OCI-LY3 (cell line): ENCODE results near the gene IL17B.
A peak's percentile ranks its signal among the peaks of the same experiment; 100 is the strongest.

Experiments used
- H2AFZ ChIP-seq: fragments of 200-600, 300-600 bp; shearing (Covaris generic); 2 replicates; pipeline ENCODE4 v1.6.0; 2014; ENCODE audit warnings: antibody characterized with exemption, low read depth, low read length
- H3K27ac ChIP-seq: fragments of 200-600, 300-600 bp; sonication (generic); 2 replicates; pipeline ENCODE4 v1.5.1; 2014; ENCODE audit warnings: mild to moderate bottlenecking, low read length, moderate library complexity, mixed read lengths
- H3K27me3 ChIP-seq: fragments of 200-600, 300-600 bp; sonication (generic); 2 replicates; pipeline ENCODE4 v1.6.1; 2014; ENCODE audit warnings: low read depth, low read length, mixed read lengths
- H3K36me3 ChIP-seq: fragments of 200-600, 300-600 bp; sonication (generic); replicated peaks from 2 replicates; pipeline ENCODE3; 2014; ENCODE audit warnings: low read depth, low read length, mixed read lengths
- H3K4me1 ChIP-seq: fragments of 300-600, 200-600 bp; sonication (generic); 2 replicates; pipeline ENCODE4 v1.6.1; 2014; ENCODE audit warnings: low read length, mixed read lengths
- H3K4me2 ChIP-seq: fragments of 200-600, 300-600 bp; sonication (generic); 2 replicates; pipeline ENCODE4 v1.6.1; 2014; ENCODE audit warnings: low read length, mixed read lengths
- H3K4me3 ChIP-seq: fragments of 300-600, 200-600 bp; sonication (generic); 2 replicates; pipeline ENCODE4 v1.5.1; 2014; ENCODE audit warnings: antibody characterized with exemption, mild to moderate bottlenecking, low read length, moderate library complexity
- H3K79me2 ChIP-seq: fragments of 300-600, 200-600 bp; shearing (Covaris generic); 2 replicates; pipeline ENCODE4 v1.6.1; 2014; ENCODE audit warnings: mild to moderate bottlenecking, low read length, mixed read lengths
- H3K9ac ChIP-seq: fragments of 300-600, 200-600 bp; shearing (Covaris generic); 2 replicates; pipeline ENCODE4 v1.6.0; 2014; ENCODE audit warnings: mild to moderate bottlenecking, low read length, moderate library complexity
- H3K9me3 ChIP-seq: fragments of 200-600, 300-600 bp; shearing (Covaris generic); 2 replicates; pipeline ENCODE4 v1.6.1; 2014; ENCODE audit warnings: low read length, mixed read lengths; ENCODE audit not compliant: insufficient read depth
- H4K20me1 ChIP-seq: fragments of 200-600, 300-600 bp; sonication (generic); 2 replicates; pipeline ENCODE4 v1.6.1; 2016; ENCODE audit warnings: low read length, mixed read lengths; ENCODE audit not compliant: insufficient read depth
- CTCF ChIP-seq: fragments of 200-600, 300-600 bp; sonication (generic); IDR thresholded peaks from 2 replicates; pipeline ENCODE4 v1.5.1; 2014; ENCODE audit warnings: antibody characterized with exemption, low read length, low read depth
- EZH2phosphoT487 ChIP-seq: fragments of 200-600 bp; shearing (Covaris generic); IDR thresholded peaks from 2 replicates; pipeline ENCODE4 v1.6.1; 2018; ENCODE audit warnings: antibody characterized with exemption, mixed run types, low read depth

Gene IL17B

GRCh38 chr5:149372076-149372795 is 6.9 kb downstream of the IL17B start:
- Histone ChIP-seq H2AFZ (no peak overlapping the region), H3K4me3 (no peak overlapping the region), H4K20me1 (no peaks in the 10 kb centered on the region), H3K4me1 (peaks cover 2% of the 10 kb centered on the region; the same call in 1 of the 2 replicates), H3K9ac (no peak overlapping the region), H3K9me3 (no peaks in the 10 kb centered on the region), H3K36me3 (no peaks in the 10 kb centered on the region), H3K79me2 (no peaks in the 10 kb centered on the region), H3K27ac (no peak overlapping the region), H3K4me2 (no peak overlapping the region), H3K27me3 (no peaks in the 10 kb centered on the region)
- no peak for TF ChIP-seq EZH2phosphoT487
- TF ChIP-seq CTCF = no peak

GRCh38 chr5:149371296-149371962 is 7.7 kb downstream of the IL17B start:
- Histone ChIP-seq H4K20me1 (no peaks in the 10 kb centered on the region), H3K4me1 (peaks cover 4% of the 10 kb centered on the region; the same call in 1 of the 2 replicates), H3K27ac (no peak overlapping the region), H3K4me2 (no peak overlapping the region), H3K9ac (no peak overlapping the region), H3K79me2 (no peaks in the 10 kb centered on the region), H3K9me3 (no peaks in the 10 kb centered on the region), H3K36me3 (no peaks in the 10 kb centered on the region), H2AFZ (no peak overlapping the region), H3K27me3 (no peaks in the 10 kb centered on the region), H3K4me3 (no peak overlapping the region)
- TF ChIP-seq EZH2phosphoT487 = no peak
- TF ChIP-seq CTCF = peak; percentile 56

- no peak overlapping the region for H3K4me3 ChIP-seq
- H3K27me3 ChIP-seq = no peaks in the 10 kb centered on the region
- no peaks in the 10 kb centered on the region for H4K20me1 ChIP-seq
- no peaks in the 10 kb centered on the region for H3K9me3 ChIP-seq
- no peak overlapping the region for H2AFZ ChIP-seq
- no peak for TF ChIP-seq CTCF
- no peak for TF ChIP-seq EZH2phosphoT487
- no peaks in the 10 kb centered on the region for H3K79me2 ChIP-seq
- H3K4me1 ChIP-seq = peaks cover 4% of the 10 kb centered on the region; the same call in 1 of the 2 replicates
- H3K27ac ChIP-seq = no peak overlapping the region
- H3K9ac ChIP-seq = no peak overlapping the region
- H3K4me2 ChIP-seq = no peak overlapping the region
- no peaks in the 10 kb centered on the region for H3K36me3 ChIP-seq
These were observed 8.2 kb downstream of the IL17B start for GRCh38 chr5:149370878-149371277.

GRCh38 chr5:149367972-149368645 is 11.0 kb downstream of the IL17B start:
- no peak overlapping the region for H3K4me3 ChIP-seq
- no peaks in the 10 kb centered on the region for H3K9me3 ChIP-seq
- no peaks in the 10 kb centered on the region for H3K79me2 ChIP-seq
- no peaks in the 10 kb centered on the region for H3K27me3 ChIP-seq
- no peak overlapping the region for H3K9ac ChIP-seq
- no peak overlapping the region for H3K4me2 ChIP-seq
- no peaks in the 10 kb centered on the region for H3K36me3 ChIP-seq
- H3K4me1 ChIP-seq = peaks cover 4% of the 10 kb centered on the region; the same call in 1 of the 2 replicates
- H2AFZ ChIP-seq = no peak overlapping the region
- no peaks in the 10 kb centered on the region for H4K20me1 ChIP-seq
- no peak overlapping the region for H3K27ac ChIP-seq
- TF ChIP-seq EZH2phosphoT487 = no peak
- no peak for TF ChIP-seq CTCF
